NOMO-1 (cell line): ENCODE data around the gene THADA.
A peak's percentile ranks its signal among the peaks of the same experiment; 100 is the strongest.
"Not testable (repeated sequence)": the region's sequence is repeated elsewhere in the genome, so short reads cannot be mapped to it uniquely, and the experiment has no call there.

Experiments used
- DNase-seq, 2 experiments: peaks; one replicate each; lab custom pipeline; 2025; ENCODE audit not compliant: unreplicated experiment in 2 of 2; lab: John Stamatoyannopoulos, UW

Gene THADA

GRCh38 chr2:43203373-43203772 is 392.5 kb downstream of the THADA start:
- no peak for DNase-seq

- no peak for DNase-seq
Observed at GRCh38 chr2:43202289-43202688, 393.5 kb downstream of the THADA start.

- DNase-seq, result no peak
Observed at GRCh38 chr2:43201497-43201896, 394.3 kb downstream of the THADA start.

GRCh38 chr2:43201016-43201415 is 394.8 kb downstream of the THADA start:
- DNase-seq, result no peak

GRCh38 chr2:43199492-43200488 is 396.0 kb downstream of the THADA start:
- no peak for DNase-seq

- no peak for DNase-seq
Observed at GRCh38 chr2:43198263-43198662, 397.6 kb downstream of the THADA start.

GRCh38 chr2:43197588-43197896 is 398.3 kb downstream of the THADA start:
- no peak for DNase-seq

- DNase-seq, result peak in 1 of 2 experiments; percentile 23
Observed at GRCh38 chr2:43196768-43197587, 398.9 kb downstream of the THADA start.

- no peak for DNase-seq
Observed at GRCh38 chr2:43194121-43194869, 401.5 kb downstream of the THADA start.

- DNase-seq, result no peak
Observed at GRCh38 chr2:43193652-43194120, 402.2 kb downstream of the THADA start.

- DNase-seq, result no peak
Observed at GRCh38 chr2:43192744-43193651, 402.8 kb downstream of the THADA start.

GRCh38 chr2:43191947-43192516 is 403.8 kb downstream of the THADA start:
- DNase-seq, result no peak

- no peak for DNase-seq
Observed at GRCh38 chr2:43190311-43191052, 405.4 kb downstream of the THADA start.

- not testable (repeated sequence) for DNase-seq
Observed at GRCh38 chr2:43189861-43190260, 406.0 kb downstream of the THADA start.

GRCh38 chr2:43188561-43189386 is 407.1 kb downstream of the THADA start:
- no peak for DNase-seq

- no peak for DNase-seq
Observed at GRCh38 chr2:43186679-43187374, 409.0 kb downstream of the THADA start.

- DNase-seq, result no peak
Observed at GRCh38 chr2:43186321-43186678, 409.5 kb downstream of the THADA start.
